Activated T-cell treated with anti-CD3 and anti-CD28 coated beads, Interleukin-2, amount 50 U/mL, for 72 hours (primary cell): ENCODE measurements around the gene GSK3A. TPM values are rescaled to one million over a fixed set of nuclear protein-coding genes. Genes with fewer than 3 reads are reported as not detected.
A peak's percentile ranks its signal among the peaks of the same experiment; 100 is the strongest.

Source experiments
- ATAC-seq, 2 donors: fragments of 150-1000 bp; cut with Tn5 transposase; replicated peaks in 1 of 2; 2 replicates each; pipeline ENCODE4 v1.10.0; 2021; ENCODE audit warnings: moderate library complexity in 2 of 2, mild to moderate bottlenecking in 1 of 2
- DNase-seq, 2 donors: peaks; one replicate each; pipeline ENCODE4 v3.0.0; 2021 to 2022; ENCODE audit warnings: mixed read lengths in 1 of 2
- H3K27ac Mint-ChIP-seq: one replicate; pipeline ENCODE4 v1.8.0; 2022; ENCODE audit warnings: mild to moderate bottlenecking, moderate library complexity, mixed read lengths
- H3K27me3 Mint-ChIP-seq: one replicate; pipeline ENCODE4 v1.8.0; 2022; ENCODE audit warnings: low read depth, mixed read lengths
- H3K36me3 Mint-ChIP-seq, 2 donors: one replicate each; pipeline ENCODE4 v1.8.0; 2022; ENCODE audit warnings: mixed read lengths in 2 of 2, mild to moderate bottlenecking in 1 of 2; ENCODE audit not compliant: insufficient read depth in 2 of 2
- H3K4me1 Mint-ChIP-seq: one replicate; pipeline ENCODE4 v1.8.0; 2022; ENCODE audit warnings: low read depth, mixed read lengths
- H3K4me3 Mint-ChIP-seq, 2 donors: one replicate each; pipeline ENCODE4 v1.8.0; 2022; ENCODE audit warnings: mild to moderate bottlenecking in 2 of 2, mixed read lengths in 2 of 2, moderate library complexity in 2 of 2
- H3K9me3 Mint-ChIP-seq, 2 donors: one replicate each; pipeline ENCODE4 v1.8.0; 2022; ENCODE audit warnings: mixed read lengths in 2 of 2
- total RNA-seq, 2 donors: library from RNA; stranded (reverse); gene quantifications; one replicate each; pipeline ENCODE4 v1.2.3, GENCODE V29; 2022

Gene GSK3A
- total RNA-seq, 2 donors from 2014 or later, result 39.6 to 43.2 TPM

- H3K9me3 Mint-ChIP-seq, result no peaks in the 10 kb centered on the region
- H3K27ac Mint-ChIP-seq, result no peak overlapping the region
- peaks cover 45% of the 10 kb centered on the region for H3K4me1 Mint-ChIP-seq
- peaks cover 7% of the 10 kb centered on the region for H3K27me3 Mint-ChIP-seq
- DNase-seq (peak; percentile 71 to 81), ATAC-seq (peak; percentile 29 to 42)
- H3K36me3 Mint-ChIP-seq, result peaks cover 2 to 3% of the 10 kb centered on the region in 2 donors
- H3K4me3 Mint-ChIP-seq, result peak overlapping the region; percentile 79 to 82
Observed at GRCh38 chr19:42254089-42254849, 11.9 kb upstream of the GSK3A start.

GRCh38 chr19:42253245-42254088 is 11.1 kb upstream of the GSK3A start:
- ATAC-seq (peak; percentile 32 to 42), DNase-seq (peak; percentile 69 to 71)
- peaks cover 7% of the 10 kb centered on the region for H3K27me3 Mint-ChIP-seq
- no peaks in the 10 kb centered on the region for H3K9me3 Mint-ChIP-seq
- H3K27ac Mint-ChIP-seq, result peak overlapping the region; percentile 94
- peaks cover 45% of the 10 kb centered on the region for H3K4me1 Mint-ChIP-seq
- peak overlapping the region; percentile 89 to 91 for H3K4me3 Mint-ChIP-seq
- peaks cover 2 to 3% of the 10 kb centered on the region in 2 donors for H3K36me3 Mint-ChIP-seq

DNA sequence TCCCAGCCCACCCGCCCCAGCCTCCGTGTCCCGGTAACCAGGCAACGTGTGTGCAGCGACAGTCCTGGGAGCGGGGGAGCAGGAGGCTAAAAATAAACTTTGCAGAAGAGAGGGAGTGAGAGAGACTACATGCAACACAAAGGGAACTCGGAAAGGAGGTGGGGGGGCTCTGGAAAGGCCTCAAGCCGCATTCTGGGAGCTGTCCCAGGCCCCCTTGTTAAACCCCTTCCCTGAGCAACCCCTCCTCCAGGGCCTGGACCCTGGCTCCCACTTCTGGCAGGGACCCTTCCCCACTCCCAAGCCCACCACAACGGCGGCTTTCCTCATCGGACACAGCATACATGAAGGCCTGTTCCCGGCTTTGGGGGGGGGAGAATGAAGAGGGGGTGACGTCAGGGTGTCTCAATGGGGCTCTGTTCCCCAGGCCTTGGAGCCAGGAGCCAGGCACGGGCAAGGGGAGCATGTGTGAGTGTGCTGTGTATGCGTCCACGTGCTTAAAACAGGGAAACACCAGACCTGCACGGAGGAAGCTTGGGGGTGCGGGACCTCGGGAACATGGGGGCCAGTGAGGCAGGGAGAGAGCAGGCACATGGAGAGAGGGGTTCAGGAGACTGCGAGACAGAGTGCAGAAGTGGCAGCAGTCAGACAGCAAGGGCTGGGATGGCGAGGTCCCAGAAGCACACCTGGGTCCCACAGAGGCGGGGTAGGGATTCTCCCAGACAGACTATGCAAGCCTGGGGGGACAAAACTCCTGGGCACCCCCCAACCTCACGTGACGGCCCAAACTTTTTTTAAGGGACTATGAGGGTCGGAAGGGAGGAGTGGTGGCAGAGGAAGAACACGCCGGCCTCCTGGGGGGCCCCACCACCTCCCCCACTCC is 10.2 kb upstream of the GSK3A start:
- H3K27me3 Mint-ChIP-seq, result peaks cover 7% of the 10 kb centered on the region
- peak overlapping the region; percentile 94 for H3K27ac Mint-ChIP-seq
- DNase-seq, result peak in 1 of 2 donors; percentile 21
- no peak for ATAC-seq
- no peaks in the 10 kb centered on the region for H3K9me3 Mint-ChIP-seq
- peak overlapping the region; percentile 89 to 91 for H3K4me3 Mint-ChIP-seq
- H3K4me1 Mint-ChIP-seq, result peaks cover 45% of the 10 kb centered on the region
- peaks cover 2 to 3% of the 10 kb centered on the region in 2 donors for H3K36me3 Mint-ChIP-seq

DNA sequence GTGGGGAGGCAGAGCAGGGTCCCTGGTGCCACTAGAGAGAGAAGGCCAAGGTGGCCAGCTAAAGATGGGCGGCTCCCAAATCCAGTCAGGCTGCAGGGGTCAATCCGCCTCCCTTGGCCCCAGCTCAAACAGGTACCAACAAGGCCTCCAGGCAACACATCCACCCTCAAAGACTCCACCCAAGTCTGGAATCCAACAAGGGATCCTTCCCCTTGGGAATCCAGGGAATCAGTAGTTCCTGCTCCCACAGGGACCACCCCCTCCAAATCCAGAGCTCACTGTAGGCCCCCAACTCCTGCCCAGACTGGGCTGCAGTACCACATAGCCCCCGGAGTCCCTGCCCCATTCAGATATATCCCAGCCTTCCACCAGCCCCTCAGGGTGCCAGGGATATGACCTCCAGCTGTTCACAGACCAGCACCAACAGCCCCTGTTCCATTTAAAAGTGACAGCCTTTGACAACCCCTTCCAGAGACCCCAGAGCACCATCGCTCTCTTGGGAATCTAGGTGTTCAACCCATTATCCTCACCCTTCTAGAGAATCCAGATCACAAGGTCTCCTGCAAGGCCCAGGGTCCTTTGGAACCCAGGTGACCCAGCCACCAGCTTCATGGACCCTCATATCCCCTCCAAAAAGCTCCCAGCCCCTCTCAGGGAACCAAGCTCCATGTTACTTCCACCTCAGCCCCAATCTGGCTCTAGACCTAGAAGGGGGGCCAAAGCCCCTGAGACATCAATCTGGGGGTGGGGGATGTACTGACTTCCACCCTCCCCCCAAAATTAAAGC is 9.4 kb upstream of the GSK3A start:
- H3K27ac Mint-ChIP-seq, result peak overlapping the region; percentile 89
- H3K36me3 Mint-ChIP-seq, result peaks cover 2 to 3% of the 10 kb centered on the region in 2 donors
- DNase-seq, result no peak
- peak overlapping the region; percentile 89 to 91 for H3K4me3 Mint-ChIP-seq
- ATAC-seq, result no peak
- H3K4me1 Mint-ChIP-seq, result peaks cover 48% of the 10 kb centered on the region
- no peaks in the 10 kb centered on the region for H3K9me3 Mint-ChIP-seq
- peaks cover 5% of the 10 kb centered on the region for H3K27me3 Mint-ChIP-seq

DNA sequence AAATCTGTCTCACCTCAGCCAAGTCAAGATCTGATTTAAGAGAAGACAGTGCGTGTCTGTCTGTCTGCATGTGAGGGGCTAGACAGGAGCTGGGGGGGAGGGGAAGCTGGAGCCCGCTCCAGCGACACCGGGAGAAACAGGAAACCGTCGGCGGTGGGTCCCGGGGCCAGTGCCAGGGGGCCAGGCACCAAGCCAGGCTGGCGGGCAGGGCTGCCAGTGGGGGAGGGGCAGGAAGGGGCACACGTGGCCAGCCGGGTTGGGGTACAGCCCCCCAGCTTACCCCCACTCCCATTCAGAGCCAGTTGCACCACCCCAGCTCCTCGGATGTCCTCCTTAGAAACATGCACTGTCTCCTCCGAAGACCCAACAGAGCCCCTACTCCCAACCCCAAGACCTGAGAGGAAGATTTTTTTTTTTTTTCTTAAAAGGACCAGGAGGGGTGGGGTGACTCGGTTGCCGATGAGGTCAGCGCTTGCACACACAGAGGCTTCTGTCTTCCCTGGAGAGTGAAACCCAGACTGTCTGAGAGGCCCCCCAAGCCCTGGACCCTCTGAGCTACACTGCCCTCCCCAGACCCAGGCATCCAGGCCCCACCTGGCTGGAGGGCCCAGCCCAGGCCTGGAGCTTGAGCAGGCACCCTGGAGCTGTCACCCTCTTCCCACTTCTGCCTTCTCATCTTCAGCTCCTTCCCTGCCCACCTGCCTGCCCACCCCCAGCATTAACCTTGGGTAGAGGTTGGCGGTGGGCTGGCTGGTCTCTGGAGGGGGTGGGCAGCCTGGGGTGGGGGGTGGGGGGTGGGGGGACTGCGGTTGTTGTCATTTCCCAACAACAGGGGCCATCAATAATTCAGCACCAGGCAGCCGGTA is 8.5 kb upstream of the GSK3A start:
- H3K4me1 Mint-ChIP-seq, result peaks cover 48% of the 10 kb centered on the region
- H3K27me3 Mint-ChIP-seq, result no peaks in the 10 kb centered on the region
- DNase-seq, result peak; percentile 29 to 52
- no peaks in the 10 kb centered on the region for H3K9me3 Mint-ChIP-seq
- peak overlapping the region; percentile 76 for H3K27ac Mint-ChIP-seq
- peaks cover 2 to 3% of the 10 kb centered on the region in 2 donors for H3K36me3 Mint-ChIP-seq
- peak in 1 of 2 donors; percentile 12 for ATAC-seq
- peak overlapping the region; percentile 54 to 69 for H3K4me3 Mint-ChIP-seq

DNA sequence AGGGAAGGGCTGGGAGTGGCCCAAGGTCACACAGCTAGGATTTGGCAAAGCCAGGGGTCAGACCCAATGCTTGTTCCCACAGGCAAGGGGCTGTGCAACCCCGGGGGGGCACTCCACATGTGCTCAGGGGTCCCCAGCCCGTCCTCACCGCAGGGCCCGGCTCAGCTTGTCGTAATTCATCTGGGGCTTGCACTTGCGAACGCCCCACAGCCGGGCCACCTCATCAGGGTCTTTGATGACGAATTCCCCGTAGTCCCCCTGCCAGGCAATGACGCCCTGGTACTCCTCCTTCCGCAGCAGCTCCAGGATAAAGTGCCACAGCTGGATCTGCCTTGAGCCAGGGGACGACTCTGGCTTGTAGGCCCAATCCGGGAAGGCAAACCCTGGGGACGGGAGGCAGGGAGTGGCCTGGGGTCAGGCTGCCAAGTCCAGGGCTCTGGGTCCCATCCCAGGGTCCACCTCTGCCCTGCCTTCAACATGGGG is 7.8 kb upstream of the GSK3A start:
- ATAC-seq (no peak), DNase-seq (no peak)
- Mint-ChIP-seq H3K9me3 (no peaks in the 10 kb centered on the region), H3K36me3 (peaks cover 2 to 3% of the 10 kb centered on the region in 2 donors), H3K4me3 (peak overlapping the region; percentile 25 to 66), H3K27ac (no peak overlapping the region), H3K27me3 (no peaks in the 10 kb centered on the region), H3K4me1 (peaks cover 51% of the 10 kb centered on the region)

- H3K4me1 Mint-ChIP-seq, result peaks cover 56% of the 10 kb centered on the region
- H3K4me3 Mint-ChIP-seq, result peak overlapping the region in 1 of 2 donors; percentile 19
- H3K9me3 Mint-ChIP-seq, result no peaks in the 10 kb centered on the region
- no peak overlapping the region for H3K27ac Mint-ChIP-seq
- peaks cover 2 to 3% of the 10 kb centered on the region in 2 donors for H3K36me3 Mint-ChIP-seq
- no peaks in the 10 kb centered on the region for H3K27me3 Mint-ChIP-seq
- ATAC-seq, result no peak
- DNase-seq, result no peak
Observed at GRCh38 chr19:42249769-42250168, 7.4 kb upstream of the GSK3A start.

GRCh38 chr19:42249149-42249750 is 6.8 kb upstream of the GSK3A start:
- Mint-ChIP-seq H3K4me3 (no peak overlapping the region), H3K27ac (no peak overlapping the region), H3K27me3 (no peaks in the 10 kb centered on the region), H3K36me3 (peaks cover 2 to 3% of the 10 kb centered on the region in 2 donors), H3K4me1 (peaks cover 57% of the 10 kb centered on the region), H3K9me3 (no peaks in the 10 kb centered on the region)
- ATAC-seq (no peak), DNase-seq (no peak)

GRCh38 chr19:42248270-42249148 is 6.1 kb upstream of the GSK3A start:
- Mint-ChIP-seq H3K4me1 (peaks cover 60% of the 10 kb centered on the region), H3K36me3 (peaks cover 2 to 3% of the 10 kb centered on the region in 2 donors), H3K4me3 (no peak overlapping the region), H3K27ac (no peak overlapping the region), H3K9me3 (no peaks in the 10 kb centered on the region), H3K27me3 (no peaks in the 10 kb centered on the region)
- DNase-seq (no peak), ATAC-seq (no peak)

GRCh38 chr19:42247640-42248199 is 5.3 kb upstream of the GSK3A start:
- Mint-ChIP-seq H3K27ac (no peak overlapping the region), H3K4me3 (no peak overlapping the region), H3K4me1 (peaks cover 60% of the 10 kb centered on the region), H3K36me3 (peaks cover 1 to 2% of the 10 kb centered on the region in 2 donors), H3K9me3 (no peaks in the 10 kb centered on the region), H3K27me3 (no peaks in the 10 kb centered on the region)
- DNase-seq (no peak), ATAC-seq (no peak)
